ENCODE results near the gene SNAPC3.

The SNAPC3 gene

GRCh38 chr9:15484802-15485201, 62.1 kb downstream of the SNAPC3 start:
- TF ChIP-seq RAD21 (IDR thresholded peaks at IDR 0.05; ENCODE audit: low read depth) (no peak), FOXM1 (IDR thresholded peaks at IDR 0.05; ENCODE audit: borderline replicate concordance, low read depth) (no peak), EGR1 (IDR thresholded peaks at IDR 0.05) (no peak), TEAD4 (IDR thresholded peaks at IDR 0.05) (no peak), MAX (IDR thresholded peaks at IDR 0.05) (no peak), USF1 (IDR thresholded peaks at IDR 0.05) (no peak), NFIC (IDR thresholded peaks at IDR 0.05) (no peak), EP300 (IDR thresholded peaks at IDR 0.05; ENCODE audit: borderline replicate concordance) (no peak), CEBPB (IDR thresholded peaks at IDR 0.05) (no peak), YY1 (IDR thresholded peaks at IDR 0.05; ENCODE audit: low read depth) (no peak), REST (IDR thresholded peaks at IDR 0.05; ENCODE audit: low read depth) (no peak), ZBTB7A (IDR thresholded peaks at IDR 0.05; ENCODE audit: low read depth) (no peak), TAF1 (IDR thresholded peaks at IDR 0.05; ENCODE audit: low read depth) (no peak)

- no peak for TF ChIP-seq CREB1 (IDR thresholded peaks at IDR 0.05; ENCODE audit: low read depth)
- TF ChIP-seq USF1 (IDR thresholded peaks at IDR 0.05): no peak
- no peak for TF ChIP-seq NFIC (IDR thresholded peaks at IDR 0.05)
- no peak for TF ChIP-seq EGR1 (IDR thresholded peaks at IDR 0.05)
- TF ChIP-seq FOXM1 (IDR thresholded peaks at IDR 0.05; ENCODE audit: borderline replicate concordance, low read depth): no peak
- no peak for TF ChIP-seq YY1 (IDR thresholded peaks at IDR 0.05; ENCODE audit: low read depth)
- no peak for TF ChIP-seq TEAD4 (IDR thresholded peaks at IDR 0.05)
- no peak for TF ChIP-seq RAD21 (IDR thresholded peaks at IDR 0.05; ENCODE audit: low read depth)
- TF ChIP-seq MAX (IDR thresholded peaks at IDR 0.05): no peak
- no peak for TF ChIP-seq ZBTB7A (IDR thresholded peaks at IDR 0.05; ENCODE audit: low read depth)
- TF ChIP-seq TCF12 (IDR thresholded peaks at IDR 0.05; ENCODE audit: low read depth): no peak
- TF ChIP-seq REST (IDR thresholded peaks at IDR 0.05; ENCODE audit: low read depth): no peak
- TF ChIP-seq EP300 (IDR thresholded peaks at IDR 0.05; ENCODE audit: borderline replicate concordance): no peak
- TF ChIP-seq TAF1 (IDR thresholded peaks at IDR 0.05; ENCODE audit: low read depth): no peak
- no peak for TF ChIP-seq CEBPB (IDR thresholded peaks at IDR 0.05)
Measured at GRCh38 chr9:15485836-15486666, 63.4 kb downstream of the SNAPC3 start.

GRCh38 chr9:15491950-15492349, 69.3 kb downstream of the SNAPC3 start:
- TF ChIP-seq ZBTB7A (IDR thresholded peaks at IDR 0.05; ENCODE audit: low read depth) (no peak), RAD21 (IDR thresholded peaks at IDR 0.05; ENCODE audit: low read depth) (no peak), USF1 (IDR thresholded peaks at IDR 0.05) (no peak), TCF12 (IDR thresholded peaks at IDR 0.05; ENCODE audit: low read depth) (no peak), TAF1 (IDR thresholded peaks at IDR 0.05; ENCODE audit: low read depth) (no peak), EGR1 (IDR thresholded peaks at IDR 0.05) (no peak), TEAD4 (IDR thresholded peaks at IDR 0.05) (no peak), EP300 (IDR thresholded peaks at IDR 0.05; ENCODE audit: borderline replicate concordance) (no peak), YY1 (IDR thresholded peaks at IDR 0.05; ENCODE audit: low read depth) (no peak), CREB1 (IDR thresholded peaks at IDR 0.05; ENCODE audit: low read depth) (no peak)

- TF ChIP-seq NFIC (IDR thresholded peaks at IDR 0.05) (no peak), USF1 (IDR thresholded peaks at IDR 0.05) (no peak), MAX (IDR thresholded peaks at IDR 0.05) (no peak), CREB1 (IDR thresholded peaks at IDR 0.05; ENCODE audit: low read depth) (no peak), TAF1 (IDR thresholded peaks at IDR 0.05; ENCODE audit: low read depth) (no peak), TCF12 (IDR thresholded peaks at IDR 0.05; ENCODE audit: low read depth) (no peak), TEAD4 (IDR thresholded peaks at IDR 0.05) (no peak), REST (IDR thresholded peaks at IDR 0.05; ENCODE audit: low read depth) (no peak), FOXM1 (IDR thresholded peaks at IDR 0.05; ENCODE audit: borderline replicate concordance, low read depth) (no peak)
Measured at GRCh38 chr9:15492485-15493150, 69.9 kb downstream of the SNAPC3 start.

All from Ishikawa (cell line).